Heart left ventricle (tissue), 16 donors: ENCODE results near the gene NANOS1. TPM values are rescaled to one million over a fixed set of nuclear protein-coding genes. Genes with fewer than 3 reads are reported as not detected.
A peak's percentile ranks its signal among the peaks of the same experiment; 100 is the strongest.

Experiments
- ATAC-seq, 4 donors: fragments of 200-7000 bp; cut with Tn5 transposase; one replicate each; pipeline ENCODE4 v1.9.1; 2020 to 2022; ENCODE audit warnings: moderate library complexity in 4 of 4, mild to moderate bottlenecking in 3 of 4, moderate number of reproducible peaks in 1 of 4
- DNase-seq, 5 donors: peaks; one replicate each; pipeline ENCODE4 v3.0.0-alpha.2; 2020
- H3K27ac ChIP-seq, 12 donors: fragments of 200-600 bp; sonication (generic) in 4 of 12; one replicate each; pipeline versions ENCODE4 v1.5.0 to v1.8.0; 2016 to 2022; ENCODE audit warnings: mild to moderate bottlenecking in 2 of 12
- H3K27me3 ChIP-seq, 9 donors: fragments of 200-600 bp; sonication (generic) in 2 of 9; one replicate each; pipeline versions ENCODE4 v1.5.1 to v1.8.0; 2016 to 2022; ENCODE audit warnings: mild to moderate bottlenecking in 3 of 9
- H3K36me3 ChIP-seq, 9 donors: fragments of 200-600 bp; sonication (generic) in 2 of 9; one replicate each; pipeline versions ENCODE4 v1.5.0 to v1.8.0; 2018 to 2022; ENCODE audit warnings: mild to moderate bottlenecking in 2 of 9
- H3K4me1 ChIP-seq, 12 donors: fragments of 200-600 bp; sonication (generic) in 4 of 12; one replicate each; pipeline versions ENCODE4 v1.5.0 to v1.8.0; 2016 to 2022; ENCODE audit warnings: mild to moderate bottlenecking in 3 of 12
- H3K4me3 ChIP-seq, 12 donors: fragments of 200-600 bp; sonication (generic) in 4 of 12; one replicate each; pipeline versions ENCODE4 v1.5.0 to v1.8.0; 2017 to 2022; ENCODE audit warnings: mild to moderate bottlenecking in 9 of 12, moderate library complexity in 4 of 12
- H3K9me3 ChIP-seq, 12 donors: fragments of 200-600 bp; sonication (generic) in 4 of 12; one replicate each; pipeline versions ENCODE4 v1.5.0 to v1.8.0; 2016 to 2022; ENCODE audit warnings: mild to moderate bottlenecking in 1 of 12
- POLR2A ChIP-seq, 2 donors: fragments of 450-650 bp; IDR thresholded peaks; one replicate each; pipeline ENCODE4 v1.6.1; 2017; ENCODE audit warnings: antibody characterized with exemption in 2 of 2, mild to moderate bottlenecking in 2 of 2, moderate library complexity in 2 of 2
- WGBS, 4 donors: extraction: QIAGEN DNeasy Blood & Tissue Kit in 2 of 4; methylation state at CpG; one replicate each; pipeline versions ENCODE4 v1.1.5 to v1.1.7; 2013 to 2018; 5-methylcytosine and 5-hydroxymethylcytosine counted together
- intact Hi-C, 10 donors: fragments of 100-400 bp; cut with DNase I; formaldehyde crosslinking; loops; one replicate each; pipeline versions ENCODE4 v1.11.1 to v1.14.2; 2022
- polyA plus RNA-seq, 2 donors: library from polyadenylated mRNA; stranded (reverse); fragments of 200-250 nt; gene quantifications; one replicate each; pipeline ENCODE4 v1.2.3, GENCODE V29; 2013
- total RNA-seq, 9 donors: library from RNA; depleted of rRNA in 2 of 9; stranded (reverse); fragments of >200 nt in 2 of 9; fragmentation: NEBNext Ultra II Directional in 3 of 9; extraction: Animal tissue kit (Norgen Biotek cat#: 25700) in 3 of 9; gene quantifications; one replicate each; pipeline versions ENCODE4 v1.1.0 to v1.2.4, GENCODE V29; 2016 to 2023
- TF ChIP-seq, protein P1 (sequence below), 12 donors: fragments of 200-600 bp; sonication (generic) in 4 of 12; IDR thresholded peaks; one replicate each; pipeline versions ENCODE4 v1.5.0 to v1.8.0; 2018 to 2022; ENCODE audit warnings: antibody characterized with exemption in 12 of 12, mild to moderate bottlenecking in 5 of 12
- donor health status: ischemic (EF 13 %, LVEDD 7.1; RV severe dilation, severe dysfunction).
- donor health status: healthy with polysubstance abuse.
- donor health status: DM: no; HTN: yes; CAD: no.
- donor health status: DM: no; HTN: no; CAD: no.
- donor health status: ischemic (EF 25% LVEDD 6.9; RV normal size, moderate dysfunction).
- donor health status: ischemic (EF 25% LVEDD 5.7; RV mildly dilated, moderate dysfunction).
- donor health status: healthy.
- donor health status: DM: yes; HTN: yes; CAD: no.
- donor health status: ischemic (EF 35%, LVEDD 5.7; RV mildly dilated, moderate dysfunction).
- donor health status: nonischemic (EF 11% LVEDD 7.7; RV severe dilation, severe dysfunction).
- donor health status: DM: yes; HTN: yes; CAD: no.
- donor health status: PGD.
- donor health status: ischemic (EF 29% LVEDD 5.4; RV normal size, mild dysfunction).
- donor health status: nonischemic (EF 23%, LVEDD 6.1; RV moderate dilation, normal function).

Gene NANOS1
- total and polyA plus RNA-seq, 11 donors = 3.3 to 41.4 (median 8.8) TPM

DNA sequence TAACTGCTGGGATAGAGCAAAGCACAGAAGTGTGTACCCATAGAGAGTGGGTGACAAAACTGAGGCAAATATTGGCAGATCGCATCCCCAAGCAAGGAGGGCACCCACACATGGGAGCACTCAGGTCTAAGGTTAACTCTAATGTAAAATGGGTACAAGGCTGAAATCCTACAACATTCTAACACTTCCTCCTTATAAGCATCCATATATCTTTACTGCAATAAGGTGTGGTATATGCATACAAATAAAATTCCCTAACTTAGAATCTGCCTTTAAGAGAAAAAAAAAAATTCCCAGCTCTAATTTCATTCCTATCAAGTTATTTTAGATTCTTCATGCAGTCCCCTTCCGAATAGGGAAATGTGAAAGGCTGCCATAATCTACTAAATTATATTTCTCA, 32.4 kb downstream of the NANOS1 start:
- TF ChIP-seq, protein P1, sequence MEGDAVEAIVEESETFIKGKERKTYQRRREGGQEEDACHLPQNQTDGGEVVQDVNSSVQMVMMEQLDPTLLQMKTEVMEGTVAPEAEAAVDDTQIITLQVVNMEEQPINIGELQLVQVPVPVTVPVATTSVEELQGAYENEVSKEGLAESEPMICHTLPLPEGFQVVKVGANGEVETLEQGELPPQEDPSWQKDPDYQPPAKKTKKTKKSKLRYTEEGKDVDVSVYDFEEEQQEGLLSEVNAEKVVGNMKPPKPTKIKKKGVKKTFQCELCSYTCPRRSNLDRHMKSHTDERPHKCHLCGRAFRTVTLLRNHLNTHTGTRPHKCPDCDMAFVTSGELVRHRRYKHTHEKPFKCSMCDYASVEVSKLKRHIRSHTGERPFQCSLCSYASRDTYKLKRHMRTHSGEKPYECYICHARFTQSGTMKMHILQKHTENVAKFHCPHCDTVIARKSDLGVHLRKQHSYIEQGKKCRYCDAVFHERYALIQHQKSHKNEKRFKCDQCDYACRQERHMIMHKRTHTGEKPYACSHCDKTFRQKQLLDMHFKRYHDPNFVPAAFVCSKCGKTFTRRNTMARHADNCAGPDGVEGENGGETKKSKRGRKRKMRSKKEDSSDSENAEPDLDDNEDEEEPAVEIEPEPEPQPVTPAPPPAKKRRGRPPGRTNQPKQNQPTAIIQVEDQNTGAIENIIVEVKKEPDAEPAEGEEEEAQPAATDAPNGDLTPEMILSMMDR (IDR thresholded peaks at IDR 0.05) = no peak
- no peak for TF ChIP-seq POLR2A (IDR thresholded peaks at IDR 0.05)
- Histone ChIP-seq H3K27me3 (no peaks in the 10 kb centered on the region), H3K36me3 (peaks cover 5 to 100% (median 98%) of the 10 kb centered on the region in 9 donors), H3K9me3 (no peaks in the 10 kb centered on the region), H3K4me1 (peaks cover 0 to 2% (median 0%) of the 10 kb centered on the region in 12 donors), H3K4me3 (no peak overlapping the region), H3K27ac (no peak overlapping the region)
- DNase-seq (no peak), ATAC-seq (no peak)
- intact Hi-C loops = no loop called here
- WGBS, 4 donors = 92 to 94% (median 94%) methylated on average over 2 of the region's 2 CpGs

DNA sequence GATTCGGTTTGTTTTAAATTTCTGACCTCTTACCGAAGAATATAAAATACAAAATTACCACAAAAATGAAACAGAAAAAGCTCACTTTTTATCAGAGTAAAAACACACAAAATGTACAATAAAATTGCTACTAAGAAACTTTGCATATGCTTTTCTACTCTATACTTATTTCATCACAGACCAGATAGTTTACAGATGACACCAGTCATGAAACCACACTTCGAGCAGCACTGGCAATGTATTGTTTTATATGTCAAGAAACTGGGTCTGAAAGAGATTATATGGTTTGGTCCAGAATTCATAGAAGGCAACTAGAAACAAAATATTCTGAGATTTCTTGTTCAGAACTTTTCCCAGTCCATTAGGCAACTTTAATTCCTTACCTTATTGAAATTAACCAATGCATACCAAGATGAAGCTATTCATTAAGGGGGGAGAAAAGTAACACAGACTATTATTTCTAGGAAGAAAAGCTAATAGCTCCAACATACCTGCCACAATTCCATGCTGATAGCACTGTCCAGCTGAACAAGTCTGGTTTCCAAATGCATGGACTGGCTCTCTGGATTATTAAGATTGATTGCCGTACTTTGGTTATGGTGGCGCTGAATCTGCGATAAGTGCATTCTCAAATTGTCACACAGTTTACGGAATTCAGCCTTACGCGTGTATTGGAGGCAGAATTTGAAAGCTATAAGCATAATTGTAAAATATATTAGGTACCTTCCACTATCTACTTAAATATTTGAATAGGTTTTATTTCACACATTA, 41.1 kb downstream of the NANOS1 start:
- TF ChIP-seq, protein P1 (IDR thresholded peaks at IDR 0.05) = no peak
- no peak for TF ChIP-seq POLR2A (IDR thresholded peaks at IDR 0.05)
- Histone ChIP-seq H3K36me3 (peaks cover 6 to 87% (median 85%) of the 10 kb centered on the region in 9 donors), H3K9me3 (no peaks in the 10 kb centered on the region), H3K4me1 (peaks cover 0 to 19% (median 4%) of the 10 kb centered on the region in 12 donors), H3K27me3 (no peaks in the 10 kb centered on the region), H3K27ac (no peak overlapping the region), H3K4me3 (no peak overlapping the region)
- ATAC-seq (no peak), DNase-seq (no peak)
- WGBS, 4 donors = 93 to 95% (median 94%) methylated on average over 9 of the region's 9 CpGs
- intact Hi-C loops = loop anchor here in 2 of 10 donors (5.0 kb wide), 1 partner anchor 33 kb away; no protein-coding TSS in a partner anchor

GRCh38 chr10:119073584-119073983, 44.1 kb downstream of the NANOS1 start:
- ATAC-seq (no peak), DNase-seq (no peak)
- intact Hi-C loops = loop anchor here in 2 of 10 donors (5.0 kb wide), 1 partner anchor 36 kb away; no protein-coding TSS in a partner anchor
- WGBS, 4 donors = 70 to 81% (median 77%) methylated on average over 6 of the region's 6 CpGs
- peaks cover 0 to 46% (median 26%) of the 10 kb centered on the region in 12 donors for H3K4me1 ChIP-seq
- TF ChIP-seq, protein P1 (IDR thresholded peaks at IDR 0.05) = no peak
- no peak for TF ChIP-seq POLR2A (IDR thresholded peaks at IDR 0.05)
- no peak overlapping the region for H3K4me3 ChIP-seq
- H3K9me3 ChIP-seq = no peaks in the 10 kb centered on the region
- H3K27ac ChIP-seq = no peak overlapping the region
- peaks cover 3 to 59% (median 55%) of the 10 kb centered on the region in 9 donors for H3K36me3 ChIP-seq
- H3K27me3 ChIP-seq = no peaks in the 10 kb centered on the region

- Histone ChIP-seq H3K27ac (peak overlapping the region in 9 of 12 donors; percentile 95 to 100 (median 98)), H3K4me3 (peak overlapping the region; percentile 76 to 100 (median 88)), H3K4me1 (peaks cover 0 to 51% (median 36%) of the 10 kb centered on the region in 12 donors), H3K27me3 (no peaks in the 10 kb centered on the region), H3K9me3 (no peaks in the 10 kb centered on the region), H3K36me3 (peaks cover 0 to 9% (median 5%) of the 10 kb centered on the region in 9 donors)
- intact Hi-C loops = loop anchor here in 1 of 10 donors (5.0 kb wide), 1 partner anchor 46 kb away; no protein-coding TSS in a partner anchor
- WGBS, 4 donors = 27 to 31% (median 28%) methylated on average over 10 of the region's 10 CpGs
- no peak for DNase-seq
- no peak for ATAC-seq
- TF ChIP-seq POLR2A (IDR thresholded peaks at IDR 0.05) = no peak
- TF ChIP-seq, protein P1 (IDR thresholded peaks at IDR 0.05) = no peak
Measured at GRCh38 chr10:119078422-119079179, 49.1 kb downstream of the NANOS1 start.
